ENCODE data around the gene GALNT7.

The GALNT7 gene

GRCh38 chr4:173211222-173211621, 42.6 kb downstream of the GALNT7 start:
- H3K4me1 ChIP-seq (ENCODE audit: control insufficient read depth, insufficient read depth, low read length) = peaks cover 18% of the 10 kb centered on the region
- no peaks in the 10 kb centered on the region for H3K36me3 ChIP-seq (ENCODE audit: control insufficient read depth in 2 of 2, insufficient read depth in 1 of 2, low read length in 2 of 2)
- CTCF ChIA-PET = interaction anchor here (0.5 to 0.9 kb wide), 3 partner anchors 44 to 942 kb away, joined by 3 read pairs; no protein-coding TSS in a partner anchor
- no peak for TF ChIP-seq ZNF473 (tag by site-specific recombination; IDR thresholded peaks at IDR 0.05)
- TF ChIP-seq ZNF350 (tag by site-specific recombination; IDR thresholded peaks at IDR 0.05) = no peak
- TF ChIP-seq GLI2 (tag by site-specific recombination; IDR thresholded peaks at IDR 0.05; ENCODE audit: borderline replicate concordance, low read depth) = no peak
- no peak for TF ChIP-seq MEIS1 (CRISPR knock-in tag; IDR thresholded peaks at IDR 0.05; ENCODE audit: borderline replicate concordance)
- TF ChIP-seq PRDM4 (tag by site-specific recombination; IDR thresholded peaks at IDR 0.05) = peak; percentile 71; the same call in 1 of the 2 replicates
- POLR2A ChIA-PET = no interaction called here
- H3K4me3 ChIP-seq (ENCODE audit: low read depth, low read length) = no peak overlapping the region
- no peak overlapping the region for H3K27ac ChIP-seq (ENCODE audit: extremely low read depth, low read depth, low read length)
- no peaks in the 10 kb centered on the region for H3K9me3 ChIP-seq (ENCODE audit: control insufficient read depth, insufficient read depth, low read depth, low read length)

GRCh38 chr4:173211838-173212237, 43.2 kb downstream of the GALNT7 start:
- Histone ChIP-seq H3K36me3 (ENCODE audit: control insufficient read depth in 2 of 2, insufficient read depth in 1 of 2, low read length in 2 of 2) (no peaks in the 10 kb centered on the region), H3K4me3 (ENCODE audit: low read depth, low read length) (no peak overlapping the region), H3K27ac (ENCODE audit: extremely low read depth, low read depth, low read length) (no peak overlapping the region), H3K9me3 (ENCODE audit: control insufficient read depth, insufficient read depth, low read depth, low read length) (no peaks in the 10 kb centered on the region), H3K4me1 (ENCODE audit: control insufficient read depth, insufficient read depth, low read length) (peaks cover 18% of the 10 kb centered on the region)
- ChIA-PET POLR2A (no interaction called here), CTCF (interaction anchor here (0.9 kb wide), 1 partner anchor 46 kb away, joined by 3 read pairs; no protein-coding TSS in a partner anchor)
- TF ChIP-seq ZNF48 (tag by site-specific recombination; IDR thresholded peaks at IDR 0.05) = no peak
- TF ChIP-seq REST (tag by site-specific recombination; IDR thresholded peaks at IDR 0.05) = peak; percentile 69; the same call in 1 of the 2 replicates
- TF ChIP-seq PRDM1 (tag by site-specific recombination; IDR thresholded peaks at IDR 0.05) = 0 out of 2 replicates have a peak, but pooled peaks have one; percentile 8
- TF ChIP-seq ZNF239 (tag by site-specific recombination; IDR thresholded peaks at IDR 0.05) = peak; percentile 83
- peak; percentile 46; the same call in 1 of the 2 replicates for TF ChIP-seq PRDM6 (tag by site-specific recombination; IDR thresholded peaks at IDR 0.05)
- TF ChIP-seq ZNF366 (tag by site-specific recombination; conservative IDR thresholded peaks at IDR 0.05) = peak; percentile 60
- TF ChIP-seq SP7 (tag by site-specific recombination; IDR thresholded peaks at IDR 0.05) = peak; percentile 89
- TF ChIP-seq ZNF335 (tag by site-specific recombination; conservative IDR thresholded peaks at IDR 0.05) = peak; percentile 68
- TF ChIP-seq OSR2 (tag by site-specific recombination; IDR thresholded peaks at IDR 0.05) = peak; percentile 34; the same call in 1 of the 2 replicates
- TF ChIP-seq ZNF792 (tag by site-specific recombination; IDR thresholded peaks at IDR 0.05) = no peak
